ENCODE results near the gene MAN2A2. TPM values are rescaled to one million over a fixed set of nuclear protein-coding genes. Genes with fewer than 3 reads are reported as not detected.
A peak's percentile ranks its signal among the peaks of the same experiment; 100 is the strongest.
"Not testable (repeated sequence)": the region's sequence is repeated elsewhere in the genome, so short reads cannot be mapped to it uniquely, and the experiment has no call there.

Gene MAN2A2
- total RNA-seq, 1 donor from 2014 or later, result 78.0 TPM

GRCh38 chr15:90895571-90896117 lies 7.5 kb upstream of the MAN2A2 start:
- no peak overlapping the region for H3K4me3 Mint-ChIP-seq
- H3K27ac Mint-ChIP-seq (ENCODE audit: unreplicated experiment), result no peak overlapping the region
- no peaks in the 10 kb centered on the region for H3K9me3 Mint-ChIP-seq
- H3K4me1 Mint-ChIP-seq, result no peaks in the 10 kb centered on the region
- DNase-seq (ENCODE audit: low read depth, low spot score), result peak; percentile 15
- TF ChIP-seq CTCF (conservative IDR thresholded peaks at IDR 0.05), result peak; percentile 35
- no peaks in the 10 kb centered on the region for H3K27me3 Mint-ChIP-seq (ENCODE audit: low read depth)
- H3K36me3 Mint-ChIP-seq (ENCODE audit: low read depth), result no peaks in the 10 kb centered on the region

GRCh38 chr15:90897131-90897655 lies 5.9 kb upstream of the MAN2A2 start:
- not testable (repeated sequence) for H3K27ac Mint-ChIP-seq (ENCODE audit: unreplicated experiment); H3K4me3 Mint-ChIP-seq; H3K9me3 Mint-ChIP-seq; DNase-seq (ENCODE audit: low read depth, low spot score); H3K36me3 Mint-ChIP-seq (ENCODE audit: low read depth); H3K27me3 Mint-ChIP-seq (ENCODE audit: low read depth)
- peaks cover 12% of the 10 kb centered on the region for H3K4me1 Mint-ChIP-seq

DNA sequence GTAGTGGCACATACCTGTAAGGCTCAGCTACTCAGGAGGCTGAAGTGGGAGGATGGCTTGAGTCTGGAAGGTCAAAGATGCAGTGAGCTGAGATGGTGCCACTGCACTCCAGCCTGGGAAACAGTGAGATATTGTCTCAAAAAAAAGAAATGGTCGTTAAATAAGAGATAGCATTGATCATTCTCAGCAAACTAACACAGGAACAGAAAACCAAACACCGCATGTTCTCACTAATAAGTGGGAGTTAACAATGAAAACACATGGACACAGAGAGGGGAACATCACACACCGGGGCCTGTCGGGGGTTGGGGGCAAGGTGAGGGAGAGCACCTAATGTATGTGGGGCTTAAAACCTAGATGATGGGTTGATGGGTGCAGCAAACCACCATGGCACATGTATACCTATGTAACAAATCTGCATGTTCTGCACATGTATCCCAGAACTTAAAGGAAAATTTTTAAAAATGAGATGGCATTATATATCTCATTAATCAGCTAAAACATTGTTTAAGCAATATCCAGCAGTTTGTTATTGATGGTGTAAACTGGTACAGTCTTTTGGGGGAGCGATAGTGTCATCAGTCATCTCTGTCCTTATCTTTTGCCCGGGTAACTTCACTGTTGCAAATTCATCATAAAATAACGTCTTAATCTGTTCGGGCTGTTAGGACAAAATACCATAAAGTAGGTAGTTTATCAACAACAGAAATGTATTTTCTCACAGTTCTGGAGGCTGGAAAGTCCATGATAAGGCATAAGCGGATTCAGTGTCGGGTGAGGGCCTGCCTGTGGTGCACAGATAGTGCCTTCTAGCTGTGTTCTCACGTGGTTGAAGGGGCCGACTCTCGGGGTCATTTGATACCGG lies 1.7 kb upstream of the MAN2A2 start:
- Mint-ChIP-seq H3K27ac (ENCODE audit: unreplicated experiment) (no peak overlapping the region), H3K9me3 (no peaks in the 10 kb centered on the region), H3K36me3 (ENCODE audit: low read depth) (peaks cover 7% of the 10 kb centered on the region), H3K27me3 (ENCODE audit: low read depth) (no peaks in the 10 kb centered on the region), H3K4me1 (peaks cover 21% of the 10 kb centered on the region), H3K4me3 (peak overlapping the region; percentile 88)
- no peak for DNase-seq (ENCODE audit: low read depth, low spot score)
- TF ChIP-seq CTCF (conservative IDR thresholded peaks at IDR 0.05), result no peak

GRCh38 chr15:90902040-90902839 lies 862 bp upstream of the MAN2A2 start:
- peak; percentile 62 for DNase-seq (ENCODE audit: low read depth, low spot score)
- Mint-ChIP-seq H3K36me3 (ENCODE audit: low read depth) (peaks cover 7% of the 10 kb centered on the region), H3K4me1 (peaks cover 21% of the 10 kb centered on the region), H3K9me3 (no peaks in the 10 kb centered on the region), H3K27me3 (ENCODE audit: low read depth) (no peaks in the 10 kb centered on the region), H3K27ac (ENCODE audit: unreplicated experiment) (peak overlapping the region; percentile 86), H3K4me3 (peak overlapping the region; percentile 88)
- TF ChIP-seq CTCF (conservative IDR thresholded peaks at IDR 0.05), result peak; percentile 71

DNA sequence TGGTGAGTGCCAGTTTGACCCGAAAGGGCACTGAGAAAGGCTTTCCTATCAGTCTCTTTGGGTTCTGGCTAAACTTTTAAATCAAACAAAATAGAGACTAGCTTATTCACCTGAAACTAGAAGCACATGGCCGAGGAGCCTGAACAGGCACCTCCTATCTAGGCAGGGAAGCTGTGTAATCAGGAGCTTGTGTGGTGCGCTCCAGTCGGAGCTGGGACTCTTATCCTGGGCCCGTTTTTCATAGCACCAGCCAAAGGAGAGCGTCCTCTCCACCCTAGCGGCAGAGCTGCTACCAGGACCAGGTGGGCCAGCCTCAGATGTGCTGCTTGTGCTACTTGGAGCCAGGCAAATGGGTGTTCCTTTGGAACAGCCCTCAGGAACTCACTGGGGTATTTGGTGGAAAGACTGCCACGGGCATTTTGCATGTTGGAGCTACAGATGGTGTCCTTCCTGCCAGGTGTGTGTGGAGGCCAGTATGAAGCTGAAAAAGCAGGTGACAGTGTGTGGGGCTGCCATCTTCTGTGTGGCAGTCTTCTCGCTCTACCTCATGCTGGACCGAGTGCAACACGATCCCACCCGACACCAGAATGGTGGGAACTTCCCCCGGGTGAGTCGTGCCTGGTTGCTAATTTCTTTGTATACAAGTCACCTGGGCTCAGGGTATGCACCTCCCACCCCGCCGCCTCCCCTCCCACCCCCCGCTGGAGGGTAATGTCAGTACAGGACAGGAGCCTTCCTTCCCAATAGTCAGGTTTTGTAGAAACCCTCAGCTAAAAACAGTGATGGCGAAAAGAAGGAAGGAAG lies 833 bp downstream of the MAN2A2 start:
- Mint-ChIP-seq H3K36me3 (ENCODE audit: low read depth) (peaks cover 7% of the 10 kb centered on the region), H3K9me3 (no peaks in the 10 kb centered on the region), H3K4me3 (peak overlapping the region; percentile 85), H3K27me3 (ENCODE audit: low read depth) (no peaks in the 10 kb centered on the region), H3K27ac (ENCODE audit: unreplicated experiment) (peak overlapping the region; percentile 35), H3K4me1 (peaks cover 21% of the 10 kb centered on the region)
- DNase-seq (ENCODE audit: low read depth, low spot score), result no peak
- peak; percentile 34 for TF ChIP-seq CTCF (conservative IDR thresholded peaks at IDR 0.05)

Measured in neural crest cell (in vitro differentiated cells).